Thyroid gland (tissue), 4 donors: Measurements from ENCODE around the gene SYT1. TPM values are rescaled to one million over a fixed set of nuclear protein-coding genes. Genes with fewer than 3 reads are reported as not detected.

Source experiments
- DNase-seq, 2 donors: peaks; one replicate each; pipeline ENCODE4 v3.0.0-alpha.2; 2019
- H3K27ac ChIP-seq, 3 donors: fragments of 200-600 bp; sonication (generic); 1 replicate in 2 of 3; 2 replicates in 1 of 3; pipeline ENCODE4 v1.5.1; 2016 to 2019; ENCODE audit warnings: mild to moderate bottlenecking in 1 of 3, moderate library complexity in 1 of 3
- H3K27me3 ChIP-seq: fragments of 200-600 bp; sonication (generic); one replicate; pipeline ENCODE4 v1.5.1; 2019
- H3K36me3 ChIP-seq, 2 donors: fragments of 200-600 bp; sonication (generic); one replicate each; pipeline ENCODE4 v1.5.1; 2016 to 2019
- H3K4me1 ChIP-seq, 2 donors: fragments of 200-600 bp; sonication (generic); one replicate each; pipeline ENCODE4 v1.5.1; 2017 to 2019
- H3K4me3 ChIP-seq, 3 donors: fragments of 200-600 bp; sonication (generic); replicated peaks in 1 of 3; 1 replicate in 2 of 3; 2 replicates in 1 of 3; pipeline ENCODE4 v1.5.1; 2016; ENCODE audit warnings: mild to moderate bottlenecking in 1 of 3
- H3K9me3 ChIP-seq: fragments of 200-600 bp; sonication (generic); one replicate; pipeline ENCODE4 v1.5.1; 2017
- CTCF ChIP-seq, 6 experiments: fragments of 200-600 bp in 3 of 6; fragments of 450-650 bp in 3 of 6; sonication (generic) in 3 of 6; IDR thresholded peaks; one replicate each; pipeline ENCODE4 v1.5.1; 2016 to 2019; ENCODE audit warnings: antibody characterized with exemption in 6 of 6, mild to moderate bottlenecking in 2 of 6, inconsistent platforms in 1 of 6, moderate library complexity in 1 of 6
- POLR2A ChIP-seq, 2 donors: fragments of 450-650 bp; IDR thresholded peaks; one replicate each; pipeline ENCODE4 v1.6.1; 2017; ENCODE audit warnings: antibody characterized with exemption in 2 of 2, mild to moderate bottlenecking in 2 of 2, moderate library complexity in 1 of 2
- WGBS, 2 donors: methylation state at CpG; one replicate each; pipeline ENCODE4 v1.1.5; 2017; 5-methylcytosine and 5-hydroxymethylcytosine counted together
- intact Hi-C: fragments of 100-400 bp; cut with DNase I; formaldehyde crosslinking; loops from one replicate; pipeline ENCODE4 v1.15.1; 2023
- total RNA-seq, 4 donors: library from RNA; depleted of rRNA; stranded (reverse); fragments of >200 nt; gene quantifications; one replicate each; pipeline ENCODE4 v1.2.3, GENCODE V29; 2016

SYT1 gene
- total RNA-seq, 4 donors from 2014 or later, result 0.58 to 2.4 (median 1.2) TPM

- DNase-seq, result no peak
- H3K27ac ChIP-seq, result no peak overlapping the region
- intact Hi-C loops, result no loop called here
- TF ChIP-seq POLR2A (IDR thresholded peaks at IDR 0.05), result no peak
- TF ChIP-seq CTCF (IDR thresholded peaks at IDR 0.05), result no peak
- no peak overlapping the region for H3K4me3 ChIP-seq
- 48 to 60% methylated on average over 3 of the region's 3 CpGs for WGBS, 2 donors
- no peaks in the 10 kb centered on the region for H3K27me3 ChIP-seq
- no peaks in the 10 kb centered on the region for H3K36me3 ChIP-seq
- H3K9me3 ChIP-seq, result no peaks in the 10 kb centered on the region
- no peaks in the 10 kb centered on the region for H3K4me1 ChIP-seq
These were observed 373.7 kb downstream of the SYT1 start for GRCh38 chr12:79238246-79238645.

- WGBS, 2 donors, result 78 to 85% methylated on average over 2 of the region's 2 CpGs
- intact Hi-C loops, result no loop called here
- Histone ChIP-seq H3K4me1 (no peaks in the 10 kb centered on the region), H3K9me3 (no peaks in the 10 kb centered on the region), H3K4me3 (no peak overlapping the region), H3K27me3 (no peaks in the 10 kb centered on the region), H3K36me3 (no peaks in the 10 kb centered on the region), H3K27ac (no peak overlapping the region)
- no peak for TF ChIP-seq POLR2A (IDR thresholded peaks at IDR 0.05)
- TF ChIP-seq CTCF (IDR thresholded peaks at IDR 0.05), result no peak
- DNase-seq, result no peak
These were observed 382.9 kb downstream of the SYT1 start for GRCh38 chr12:79247494-79247893.

GRCh38 chr12:79250186-79250585 lies 385.6 kb downstream of the SYT1 start:
- TF ChIP-seq CTCF (IDR thresholded peaks at IDR 0.05) (no peak), POLR2A (IDR thresholded peaks at IDR 0.05) (no peak)
- H3K4me3 ChIP-seq, result no peak overlapping the region
- 90% methylated on average over 4 of the region's 4 CpGs for WGBS, 2 donors
- H3K9me3 ChIP-seq, result no peaks in the 10 kb centered on the region
- no peak overlapping the region for H3K27ac ChIP-seq
- H3K4me1 ChIP-seq, result no peaks in the 10 kb centered on the region
- intact Hi-C loops, result no loop called here
- H3K36me3 ChIP-seq, result no peaks in the 10 kb centered on the region
- H3K27me3 ChIP-seq, result no peaks in the 10 kb centered on the region
- no peak for DNase-seq

GRCh38 chr12:79250960-79251755 lies 386.6 kb downstream of the SYT1 start:
- Histone ChIP-seq H3K9me3 (no peaks in the 10 kb centered on the region), H3K4me3 (no peak overlapping the region), H3K4me1 (no peaks in the 10 kb centered on the region), H3K27me3 (no peaks in the 10 kb centered on the region), H3K27ac (no peak overlapping the region), H3K36me3 (no peaks in the 10 kb centered on the region)
- no peak for DNase-seq
- WGBS, 2 donors, result 80 to 81% methylated on average over 2 of the region's 2 CpGs
- TF ChIP-seq POLR2A (IDR thresholded peaks at IDR 0.05), result no peak
- no peak for TF ChIP-seq CTCF (IDR thresholded peaks at IDR 0.05)
- intact Hi-C loops, result no loop called here

GRCh38 chr12:79252358-79253075 lies 387.9 kb downstream of the SYT1 start:
- no peak overlapping the region for H3K4me3 ChIP-seq
- intact Hi-C loops, result no loop called here

More at GRCh38 chr12:79252358-79253075, 387.9 kb downstream of the SYT1 start:
- Histone ChIP-seq H3K9me3 (no peaks in the 10 kb centered on the region), H3K27me3 (no peaks in the 10 kb centered on the region), H3K27ac (no peak overlapping the region), H3K4me1 (no peaks in the 10 kb centered on the region), H3K36me3 (no peaks in the 10 kb centered on the region)
- TF ChIP-seq POLR2A (IDR thresholded peaks at IDR 0.05) (no peak), CTCF (IDR thresholded peaks at IDR 0.05) (no peak)
- 87 to 92% methylated on average over 4 of the region's 4 CpGs for WGBS, 2 donors
- DNase-seq, result no peak
